GM12872 (cell line): ENCODE data around the gene SPG11.

Experiments
- TF ChIP-seq, protein P1 (sequence below): IDR thresholded peaks from 3 replicates; pipeline ENCODE4 v1.5.1; 2011; ENCODE audit warnings: low read depth, mild to moderate bottlenecking, low read length, moderate library complexity; ENCODE audit not compliant: insufficient read depth

The SPG11 gene, protein sequence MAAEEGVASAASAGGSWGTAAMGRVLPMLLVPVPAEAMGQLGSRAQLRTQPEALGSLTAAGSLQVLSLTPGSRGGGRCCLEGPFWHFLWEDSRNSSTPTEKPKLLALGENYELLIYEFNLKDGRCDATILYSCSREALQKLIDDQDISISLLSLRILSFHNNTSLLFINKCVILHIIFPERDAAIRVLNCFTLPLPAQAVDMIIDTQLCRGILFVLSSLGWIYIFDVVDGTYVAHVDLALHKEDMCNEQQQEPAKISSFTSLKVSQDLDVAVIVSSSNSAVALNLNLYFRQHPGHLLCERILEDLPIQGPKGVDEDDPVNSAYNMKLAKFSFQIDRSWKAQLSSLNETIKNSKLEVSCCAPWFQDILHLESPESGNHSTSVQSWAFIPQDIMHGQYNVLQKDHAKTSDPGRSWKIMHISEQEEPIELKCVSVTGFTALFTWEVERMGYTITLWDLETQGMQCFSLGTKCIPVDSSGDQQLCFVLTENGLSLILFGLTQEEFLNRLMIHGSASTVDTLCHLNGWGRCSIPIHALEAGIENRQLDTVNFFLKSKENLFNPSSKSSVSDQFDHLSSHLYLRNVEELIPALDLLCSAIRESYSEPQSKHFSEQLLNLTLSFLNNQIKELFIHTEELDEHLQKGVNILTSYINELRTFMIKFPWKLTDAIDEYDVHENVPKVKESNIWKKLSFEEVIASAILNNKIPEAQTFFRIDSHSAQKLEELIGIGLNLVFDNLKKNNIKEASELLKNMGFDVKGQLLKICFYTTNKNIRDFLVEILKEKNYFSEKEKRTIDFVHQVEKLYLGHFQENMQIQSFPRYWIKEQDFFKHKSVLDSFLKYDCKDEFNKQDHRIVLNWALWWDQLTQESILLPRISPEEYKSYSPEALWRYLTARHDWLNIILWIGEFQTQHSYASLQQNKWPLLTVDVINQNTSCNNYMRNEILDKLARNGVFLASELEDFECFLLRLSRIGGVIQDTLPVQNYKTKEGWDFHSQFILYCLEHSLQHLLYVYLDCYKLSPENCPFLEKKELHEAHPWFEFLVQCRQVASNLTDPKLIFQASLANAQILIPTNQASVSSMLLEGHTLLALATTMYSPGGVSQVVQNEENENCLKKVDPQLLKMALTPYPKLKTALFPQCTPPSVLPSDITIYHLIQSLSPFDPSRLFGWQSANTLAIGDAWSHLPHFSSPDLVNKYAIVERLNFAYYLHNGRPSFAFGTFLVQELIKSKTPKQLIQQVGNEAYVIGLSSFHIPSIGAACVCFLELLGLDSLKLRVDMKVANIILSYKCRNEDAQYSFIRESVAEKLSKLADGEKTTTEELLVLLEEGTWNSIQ (N-terminal part only)

DNA sequence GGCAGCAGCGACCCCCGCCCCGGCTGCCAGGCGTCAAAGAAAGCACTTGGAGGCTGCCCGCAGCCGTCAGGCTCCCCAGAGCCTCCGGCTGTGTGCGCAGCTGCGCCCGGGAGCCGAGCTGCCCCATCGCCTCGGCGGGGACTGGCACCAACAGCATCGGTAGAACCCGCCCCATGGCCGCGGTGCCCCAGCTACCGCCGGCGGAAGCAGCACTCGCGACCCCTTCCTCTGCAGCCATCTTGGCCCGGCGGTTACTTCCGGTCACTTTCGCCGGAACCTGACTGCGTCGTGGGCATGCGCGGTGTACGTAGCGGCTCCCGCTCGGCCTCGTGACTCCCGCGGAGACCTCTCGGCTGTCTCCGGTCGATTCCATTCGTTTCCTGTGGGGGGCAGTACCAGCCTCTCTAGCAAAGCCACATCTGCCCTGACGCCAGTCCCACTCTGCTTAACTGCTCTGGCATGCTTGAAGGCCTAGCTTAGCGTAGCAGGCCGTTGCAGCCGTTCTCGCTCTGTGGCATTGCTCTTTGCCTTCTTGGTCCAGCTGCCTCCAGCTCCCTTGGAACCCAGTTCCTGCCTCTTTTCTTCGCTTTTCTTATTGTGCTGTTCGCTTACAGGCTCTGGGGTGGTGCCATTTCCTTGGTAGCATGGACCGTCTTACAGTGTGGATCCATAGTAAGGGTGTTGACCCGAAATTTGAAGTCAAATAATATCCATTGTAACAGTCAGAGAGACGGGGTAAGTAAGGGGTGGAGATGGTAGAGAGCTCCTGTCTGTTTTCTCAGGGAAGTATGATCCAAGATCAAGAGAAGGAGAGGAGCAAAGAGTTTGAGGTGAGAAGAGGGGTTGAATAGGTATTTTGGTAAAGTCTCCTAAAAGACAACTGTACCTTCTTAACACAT lies at the start of gene SPG11:
Gene SPG11, minus strand, starts transcription at position 253 of the 899 bp plus-strand sequence. Its CDS starts 15 bp downstream, at position 238.
- TF ChIP-seq, protein P1, sequence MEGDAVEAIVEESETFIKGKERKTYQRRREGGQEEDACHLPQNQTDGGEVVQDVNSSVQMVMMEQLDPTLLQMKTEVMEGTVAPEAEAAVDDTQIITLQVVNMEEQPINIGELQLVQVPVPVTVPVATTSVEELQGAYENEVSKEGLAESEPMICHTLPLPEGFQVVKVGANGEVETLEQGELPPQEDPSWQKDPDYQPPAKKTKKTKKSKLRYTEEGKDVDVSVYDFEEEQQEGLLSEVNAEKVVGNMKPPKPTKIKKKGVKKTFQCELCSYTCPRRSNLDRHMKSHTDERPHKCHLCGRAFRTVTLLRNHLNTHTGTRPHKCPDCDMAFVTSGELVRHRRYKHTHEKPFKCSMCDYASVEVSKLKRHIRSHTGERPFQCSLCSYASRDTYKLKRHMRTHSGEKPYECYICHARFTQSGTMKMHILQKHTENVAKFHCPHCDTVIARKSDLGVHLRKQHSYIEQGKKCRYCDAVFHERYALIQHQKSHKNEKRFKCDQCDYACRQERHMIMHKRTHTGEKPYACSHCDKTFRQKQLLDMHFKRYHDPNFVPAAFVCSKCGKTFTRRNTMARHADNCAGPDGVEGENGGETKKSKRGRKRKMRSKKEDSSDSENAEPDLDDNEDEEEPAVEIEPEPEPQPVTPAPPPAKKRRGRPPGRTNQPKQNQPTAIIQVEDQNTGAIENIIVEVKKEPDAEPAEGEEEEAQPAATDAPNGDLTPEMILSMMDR = peak; percentile 95

DNA sequence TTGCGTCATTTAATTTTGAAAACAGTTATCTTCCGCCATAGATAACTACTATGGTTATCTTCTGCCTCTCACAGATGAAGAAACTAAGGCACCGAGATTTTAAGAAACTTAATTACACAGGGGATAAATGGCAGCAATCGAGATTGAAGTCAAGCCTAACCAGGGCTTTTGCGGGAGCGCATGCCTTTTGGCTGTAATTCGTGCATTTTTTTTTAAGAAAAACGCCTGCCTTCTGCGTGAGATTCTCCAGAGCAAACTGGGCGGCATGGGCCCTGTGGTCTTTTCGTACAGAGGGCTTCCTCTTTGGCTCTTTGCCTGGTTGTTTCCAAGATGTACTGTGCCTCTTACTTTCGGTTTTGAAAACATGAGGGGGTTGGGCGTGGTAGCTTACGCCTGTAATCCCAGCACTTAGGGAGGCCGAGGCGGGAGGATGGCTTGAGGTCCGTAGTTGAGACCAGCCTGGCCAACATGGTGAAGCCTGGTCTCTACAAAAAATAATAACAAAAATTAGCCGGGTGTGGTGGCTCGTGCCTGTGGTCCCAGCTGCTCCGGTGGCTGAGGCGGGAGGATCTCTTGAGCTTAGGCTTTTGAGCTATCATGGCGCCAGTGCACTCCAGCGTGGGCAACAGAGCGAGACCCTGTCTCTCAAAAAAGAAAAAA lies 49.0 kb upstream of the SPG11 start:
- TF ChIP-seq, protein P1 = no peak

DNA sequence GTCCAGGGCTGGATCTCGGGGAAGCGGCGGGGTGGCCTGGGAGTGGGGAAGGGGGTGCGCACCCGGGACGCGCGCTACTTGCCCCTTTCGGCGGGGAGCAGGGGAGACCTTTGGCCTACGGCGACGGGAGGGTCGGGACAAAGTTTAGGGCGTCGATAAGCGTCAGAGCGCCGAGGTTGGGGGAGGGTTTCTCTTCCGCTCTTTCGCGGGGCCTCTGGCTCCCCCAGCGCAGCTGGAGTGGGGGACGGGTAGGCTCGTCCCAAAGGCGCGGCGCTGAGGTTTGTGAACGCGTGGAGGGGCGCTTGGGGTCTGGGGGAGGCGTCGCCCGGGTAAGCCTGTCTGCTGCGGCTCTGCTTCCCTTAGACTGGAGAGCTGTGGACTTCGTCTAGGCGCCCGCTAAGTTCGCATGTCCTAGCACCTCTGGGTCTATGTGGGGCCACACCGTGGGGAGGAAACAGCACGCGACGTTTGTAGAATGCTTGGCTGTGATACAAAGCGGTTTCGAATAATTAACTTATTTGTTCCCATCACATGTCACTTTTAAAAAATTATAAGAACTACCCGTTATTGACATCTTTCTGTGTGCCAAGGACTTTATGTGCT lies 48.4 kb upstream of the SPG11 start:
- TF ChIP-seq, protein P1 = no peak

DNA sequence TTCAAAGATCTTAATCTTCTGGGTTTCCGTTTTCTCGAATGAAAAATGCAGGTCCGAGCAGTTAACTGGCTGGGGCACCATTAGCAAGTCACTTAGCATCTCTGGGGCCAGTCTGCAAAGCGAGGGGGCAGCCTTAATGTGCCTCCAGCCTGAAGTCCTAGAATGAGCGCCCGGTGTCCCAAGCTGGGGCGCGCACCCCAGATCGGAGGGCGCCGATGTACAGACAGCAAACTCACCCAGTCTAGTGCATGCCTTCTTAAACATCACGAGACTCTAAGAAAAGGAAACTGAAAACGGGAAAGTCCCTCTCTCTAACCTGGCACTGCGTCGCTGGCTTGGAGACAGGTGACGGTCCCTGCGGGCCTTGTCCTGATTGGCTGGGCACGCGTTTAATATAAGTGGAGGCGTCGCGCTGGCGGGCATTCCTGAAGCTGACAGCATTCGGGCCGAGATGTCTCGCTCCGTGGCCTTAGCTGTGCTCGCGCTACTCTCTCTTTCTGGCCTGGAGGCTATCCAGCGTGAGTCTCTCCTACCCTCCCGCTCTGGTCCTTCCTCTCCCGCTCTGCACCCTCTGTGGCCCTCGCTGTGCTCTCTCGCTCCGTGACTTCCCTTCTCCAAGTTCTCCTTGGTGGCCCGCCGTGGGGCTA lies 47.8 kb upstream of the SPG11 start, which contains the start of the genes B2M and PATL2:
Gene B2M, plus strand, starts transcription at position 422 of the 647 bp plus-strand sequence. Its CDS starts 30 bp downstream, at position 452.
Gene PATL2, minus strand, starts transcription at position 228 of the 647 bp plus-strand sequence. CDS start 34,833 bp downstream, outside the sequence.
- TF ChIP-seq, protein P1 = no peak

DNA sequence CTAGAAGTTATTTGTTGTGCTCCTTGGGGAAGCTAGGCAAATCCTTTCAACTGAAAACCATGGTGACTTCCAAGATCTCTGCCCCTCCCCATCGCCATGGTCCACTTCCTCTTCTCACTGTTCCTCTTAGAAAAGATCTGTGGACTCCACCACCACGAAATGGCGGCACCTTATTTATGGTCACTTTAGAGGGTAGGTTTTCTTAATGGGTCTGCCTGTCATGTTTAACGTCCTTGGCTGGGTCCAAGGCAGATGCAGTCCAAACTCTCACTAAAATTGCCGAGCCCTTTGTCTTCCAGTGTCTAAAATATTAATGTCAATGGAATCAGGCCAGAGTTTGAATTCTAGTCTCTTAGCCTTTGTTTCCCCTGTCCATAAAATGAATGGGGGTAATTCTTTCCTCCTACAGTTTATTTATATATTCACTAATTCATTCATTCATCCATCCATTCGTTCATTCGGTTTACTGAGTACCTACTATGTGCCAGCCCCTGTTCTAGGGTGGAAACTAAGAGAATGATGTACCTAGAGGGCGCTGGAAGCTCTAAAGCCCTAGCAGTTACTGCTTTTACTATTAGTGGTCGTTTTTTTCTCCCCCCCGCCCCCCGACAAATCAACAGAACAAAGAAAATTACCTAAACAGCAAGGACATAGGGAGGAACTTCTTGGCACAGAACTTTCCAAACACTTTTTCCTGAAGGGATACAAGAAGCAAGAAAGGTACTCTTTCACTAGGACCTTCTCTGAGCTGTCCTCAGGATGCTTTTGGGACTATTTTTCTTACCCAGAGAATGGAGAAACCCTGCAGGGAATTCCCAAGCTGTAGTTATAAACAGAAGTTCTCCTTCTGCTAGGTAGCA lies 47.0 kb upstream of the SPG11 start:
- TF ChIP-seq, protein P1 = peak; percentile 50; the same call in 2 of the 3 replicates
